ENCODE results near the gene RAB33A.

Gene RAB33A

GRCh38 chrX:130166503-130166777 is 5.3 kb upstream of the RAB33A start:
- no peak for TF ChIP-seq USF1 (IDR thresholded peaks at IDR 0.05)

GRCh38 chrX:130167040-130167439 is 4.7 kb upstream of the RAB33A start:
- TF ChIP-seq USF1 (IDR thresholded peaks at IDR 0.05) (no peak), CREB1 (IDR thresholded peaks at IDR 0.05; ENCODE audit: low read depth) (no peak), MAX (IDR thresholded peaks at IDR 0.05) (no peak), YY1 (IDR thresholded peaks at IDR 0.05; ENCODE audit: low read depth) (no peak), NFIC (IDR thresholded peaks at IDR 0.05) (no peak), TCF12 (IDR thresholded peaks at IDR 0.05; ENCODE audit: low read depth) (no peak), TEAD4 (IDR thresholded peaks at IDR 0.05) (no peak), EGR1 (IDR thresholded peaks at IDR 0.05) (no peak), REST (IDR thresholded peaks at IDR 0.05; ENCODE audit: low read depth) (no peak), RAD21 (IDR thresholded peaks at IDR 0.05; ENCODE audit: low read depth) (no peak), TAF1 (IDR thresholded peaks at IDR 0.05; ENCODE audit: low read depth) (no peak), EP300 (IDR thresholded peaks at IDR 0.05; ENCODE audit: borderline replicate concordance) (no peak), ZBTB7A (IDR thresholded peaks at IDR 0.05; ENCODE audit: low read depth) (no peak), CEBPB (IDR thresholded peaks at IDR 0.05) (no peak), FOXM1 (IDR thresholded peaks at IDR 0.05; ENCODE audit: borderline replicate concordance, low read depth) (no peak)

GRCh38 chrX:130170752-130171445 is 863 bp upstream of the RAB33A start:
- TF ChIP-seq TAF1 (IDR thresholded peaks at IDR 0.05; ENCODE audit: low read depth) (no peak), YY1 (IDR thresholded peaks at IDR 0.05; ENCODE audit: low read depth) (no peak), TEAD4 (IDR thresholded peaks at IDR 0.05) (no peak), NFIC (IDR thresholded peaks at IDR 0.05) (no peak), CEBPB (IDR thresholded peaks at IDR 0.05) (no peak), USF1 (IDR thresholded peaks at IDR 0.05) (no peak), REST (IDR thresholded peaks at IDR 0.05; ENCODE audit: low read depth) (no peak), MAX (IDR thresholded peaks at IDR 0.05) (peak; percentile 41), RAD21 (IDR thresholded peaks at IDR 0.05; ENCODE audit: low read depth) (no peak)

- TF ChIP-seq MAX (IDR thresholded peaks at IDR 0.05) (no peak), YY1 (IDR thresholded peaks at IDR 0.05; ENCODE audit: low read depth) (no peak), CEBPB (IDR thresholded peaks at IDR 0.05) (no peak), FOXM1 (IDR thresholded peaks at IDR 0.05; ENCODE audit: borderline replicate concordance, low read depth) (no peak), TCF12 (IDR thresholded peaks at IDR 0.05; ENCODE audit: low read depth) (no peak), USF1 (IDR thresholded peaks at IDR 0.05) (no peak), TAF1 (IDR thresholded peaks at IDR 0.05; ENCODE audit: low read depth) (no peak), REST (IDR thresholded peaks at IDR 0.05; ENCODE audit: low read depth) (no peak), ZBTB7A (IDR thresholded peaks at IDR 0.05; ENCODE audit: low read depth) (no peak), EGR1 (IDR thresholded peaks at IDR 0.05) (no peak), EP300 (IDR thresholded peaks at IDR 0.05; ENCODE audit: borderline replicate concordance) (no peak), RAD21 (IDR thresholded peaks at IDR 0.05; ENCODE audit: low read depth) (no peak), CREB1 (IDR thresholded peaks at IDR 0.05; ENCODE audit: low read depth) (no peak), TEAD4 (IDR thresholded peaks at IDR 0.05) (no peak), NFIC (IDR thresholded peaks at IDR 0.05) (no peak)
Measured at GRCh38 chrX:130172127-130172845, 524 bp downstream of the RAB33A start.

All from Ishikawa (cell line).